ENCODE results near the gene ZDHHC8. TPM values are rescaled to one million over a fixed set of nuclear protein-coding genes. Genes with fewer than 3 reads are reported as not detected.

Gene ZDHHC8
- total RNA-seq, 1 donor from 2014 or later: 3.1 TPM

DNA sequence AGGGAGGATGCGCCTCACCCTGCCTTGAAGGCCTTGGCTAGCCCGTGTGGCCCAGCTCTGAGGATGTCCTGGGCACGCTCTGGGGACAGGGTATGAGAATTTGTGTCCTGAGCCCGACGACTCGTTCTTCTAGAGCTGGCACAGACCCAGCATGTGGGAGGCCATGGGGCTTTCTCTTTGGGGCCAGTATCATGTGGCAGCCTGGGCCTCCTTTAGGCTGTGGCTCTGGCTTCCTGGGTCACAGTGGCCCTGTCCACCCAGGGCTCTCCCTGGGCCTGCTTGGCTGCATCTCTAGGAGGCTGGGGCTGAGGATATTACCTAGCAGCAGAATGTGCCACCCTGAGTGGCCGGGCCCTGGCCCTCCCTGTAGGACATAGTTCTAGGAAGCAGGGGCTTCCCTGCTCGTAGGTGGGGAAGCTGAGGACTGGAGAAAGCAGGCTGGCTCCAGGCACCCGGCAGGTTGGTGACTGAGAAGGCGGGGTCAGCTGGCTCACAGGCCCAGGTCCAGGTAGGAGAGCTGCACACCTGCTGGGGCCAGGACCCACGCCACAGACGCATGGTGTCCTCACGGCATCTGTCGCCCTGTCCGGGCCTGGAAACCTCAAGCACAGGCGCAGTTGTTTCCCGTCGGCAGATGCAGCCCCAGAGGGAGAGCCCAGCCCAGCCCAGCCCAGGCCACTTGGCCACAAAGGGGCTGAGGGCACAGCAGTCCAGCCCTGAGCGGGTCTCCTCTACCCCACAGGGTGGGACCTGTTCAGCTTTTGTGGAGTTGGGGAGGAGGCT is 12.5 kb downstream of the ZDHHC8 start:
- Histone ChIP-seq H3K9ac (ENCODE audit: low read depth in 1 of 3, low read length in 3 of 3) (no peak overlapping the region), H3K4me3 (ENCODE audit: low read length in 3 of 3) (no peak overlapping the region), H3K9me3 (ENCODE audit: control insufficient read depth in 3 of 3, low read length in 3 of 3) (no peaks in the 10 kb centered on the region), H3K4me1 (ENCODE audit: control insufficient read depth in 3 of 3, insufficient read depth in 3 of 3, low read length in 3 of 3) (no peaks in the 10 kb centered on the region), H3K36me3 (ENCODE audit: control insufficient read depth in 3 of 3, insufficient read depth in 3 of 3, low read length in 3 of 3) (peaks cover 11 to 16% (median 15%) of the 10 kb centered on the region in 3 donors), H3K27me3 (ENCODE audit: control insufficient read depth in 3 of 3, insufficient read depth in 3 of 3, low read length in 3 of 3) (no peaks in the 10 kb centered on the region), H3K27ac (ENCODE audit: low read depth, low read length) (no peak overlapping the region)

DNA sequence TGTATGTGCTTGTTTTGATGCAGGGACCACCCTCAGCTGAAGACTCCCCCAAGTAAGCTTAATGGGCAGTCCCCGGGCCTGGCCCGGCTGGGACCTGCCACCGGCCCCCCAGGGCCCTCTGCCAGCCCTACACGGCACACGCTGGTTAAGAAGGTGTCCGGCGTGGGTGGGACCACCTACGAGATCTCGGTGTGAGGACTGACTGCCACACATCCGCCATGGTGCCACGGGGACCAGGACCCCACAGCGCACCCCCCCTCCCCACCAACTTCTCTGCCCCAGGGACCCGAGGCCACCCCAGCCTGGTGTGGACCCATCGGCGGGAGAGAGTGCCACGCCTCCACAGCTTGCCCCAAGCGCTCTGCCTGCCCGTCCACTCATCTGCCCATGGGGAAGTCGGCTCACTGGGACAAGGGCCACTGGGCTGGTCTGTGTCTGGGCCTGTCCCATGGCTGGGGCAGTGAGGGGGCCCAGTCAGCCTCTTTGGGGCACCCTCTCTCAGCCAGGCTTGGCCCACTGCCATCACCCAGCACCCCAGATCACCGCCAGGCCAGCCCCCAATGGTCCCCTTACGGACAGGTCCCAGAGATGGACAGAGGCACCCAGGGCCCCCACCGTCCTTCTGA is 13.7 kb downstream of the ZDHHC8 start:
- Histone ChIP-seq H3K27me3 (ENCODE audit: control insufficient read depth in 3 of 3, insufficient read depth in 3 of 3, low read length in 3 of 3) (no peaks in the 10 kb centered on the region), H3K9me3 (ENCODE audit: control insufficient read depth in 3 of 3, low read length in 3 of 3) (no peaks in the 10 kb centered on the region), H3K36me3 (ENCODE audit: control insufficient read depth in 3 of 3, insufficient read depth in 3 of 3, low read length in 3 of 3) (peaks cover 7 to 11% (median 7%) of the 10 kb centered on the region in 3 donors), H3K9ac (ENCODE audit: low read depth in 1 of 3, low read length in 3 of 3) (no peak overlapping the region), H3K4me3 (ENCODE audit: low read length in 3 of 3) (no peak overlapping the region), H3K27ac (ENCODE audit: low read depth, low read length) (no peak overlapping the region), H3K4me1 (ENCODE audit: control insufficient read depth in 3 of 3, insufficient read depth in 3 of 3, low read length in 3 of 3) (no peaks in the 10 kb centered on the region)

DNA sequence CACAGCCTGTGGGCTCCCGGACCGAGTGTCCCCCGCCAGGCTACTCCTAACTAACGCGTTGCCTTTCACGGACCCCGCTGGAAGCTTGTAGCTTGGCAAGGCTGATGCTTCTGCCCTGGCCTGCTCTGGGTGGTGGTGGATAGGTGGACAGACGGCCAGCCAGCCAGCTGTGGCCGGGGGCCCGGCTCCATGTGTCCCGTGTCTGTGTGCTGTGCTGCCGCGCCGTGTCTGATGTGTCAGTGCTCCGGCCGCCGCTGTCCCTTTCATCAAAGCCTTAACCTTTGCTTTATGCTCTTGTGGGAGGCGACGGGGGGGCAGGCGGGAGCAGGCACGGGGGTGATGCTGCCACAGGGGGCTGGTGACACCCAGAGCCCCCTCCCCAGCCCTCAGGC is 14.2 kb downstream of the ZDHHC8 start:
- no peak overlapping the region for H3K9ac ChIP-seq (ENCODE audit: low read depth in 1 of 3, low read length in 3 of 3)
- H3K27ac ChIP-seq (ENCODE audit: low read depth, low read length): no peak overlapping the region
- H3K9me3 ChIP-seq (ENCODE audit: control insufficient read depth in 3 of 3, low read length in 3 of 3): no peaks in the 10 kb centered on the region
- H3K36me3 ChIP-seq (ENCODE audit: control insufficient read depth in 3 of 3, insufficient read depth in 3 of 3, low read length in 3 of 3): peaks cover 7 to 11% (median 7%) of the 10 kb centered on the region in 3 donors
- H3K27me3 ChIP-seq (ENCODE audit: control insufficient read depth in 3 of 3, insufficient read depth in 3 of 3, low read length in 3 of 3): no peaks in the 10 kb centered on the region
- H3K4me1 ChIP-seq (ENCODE audit: control insufficient read depth in 3 of 3, insufficient read depth in 3 of 3, low read length in 3 of 3): no peaks in the 10 kb centered on the region
- no peak overlapping the region for H3K4me3 ChIP-seq (ENCODE audit: low read length in 3 of 3)

DNA sequence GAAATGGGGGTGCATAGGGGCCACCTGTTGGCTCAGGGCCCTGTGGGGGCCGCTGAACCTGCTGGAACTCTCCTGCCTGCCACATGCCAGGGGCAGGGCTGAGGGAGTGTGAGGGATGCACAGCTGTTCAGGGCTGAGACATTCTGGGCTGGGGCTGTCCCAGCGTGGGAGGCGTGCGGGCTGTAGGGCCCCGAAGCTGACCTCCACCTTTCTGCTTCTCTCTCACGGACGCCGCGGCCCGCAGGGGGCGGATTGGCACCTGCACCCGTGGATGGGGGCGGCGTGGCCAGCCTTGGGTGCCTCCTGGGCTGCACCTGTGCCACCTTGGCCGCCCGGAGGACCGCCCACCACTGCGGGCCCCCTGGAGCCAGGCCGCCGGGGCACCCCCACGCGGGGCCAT is 15.2 kb downstream of the ZDHHC8 start:
- H3K9ac ChIP-seq (ENCODE audit: low read depth in 1 of 3, low read length in 3 of 3): no peak overlapping the region
- no peak overlapping the region for H3K27ac ChIP-seq (ENCODE audit: low read depth, low read length)
- peaks cover 3 to 9% (median 3%) of the 10 kb centered on the region in 3 donors for H3K36me3 ChIP-seq (ENCODE audit: control insufficient read depth in 3 of 3, insufficient read depth in 3 of 3, low read length in 3 of 3)
- H3K27me3 ChIP-seq (ENCODE audit: control insufficient read depth in 3 of 3, insufficient read depth in 3 of 3, low read length in 3 of 3): no peaks in the 10 kb centered on the region
- H3K9me3 ChIP-seq (ENCODE audit: control insufficient read depth in 3 of 3, low read length in 3 of 3): no peaks in the 10 kb centered on the region
- no peaks in the 10 kb centered on the region for H3K4me1 ChIP-seq (ENCODE audit: control insufficient read depth in 3 of 3, insufficient read depth in 3 of 3, low read length in 3 of 3)
- no peak overlapping the region for H3K4me3 ChIP-seq (ENCODE audit: low read length in 3 of 3)

DNA sequence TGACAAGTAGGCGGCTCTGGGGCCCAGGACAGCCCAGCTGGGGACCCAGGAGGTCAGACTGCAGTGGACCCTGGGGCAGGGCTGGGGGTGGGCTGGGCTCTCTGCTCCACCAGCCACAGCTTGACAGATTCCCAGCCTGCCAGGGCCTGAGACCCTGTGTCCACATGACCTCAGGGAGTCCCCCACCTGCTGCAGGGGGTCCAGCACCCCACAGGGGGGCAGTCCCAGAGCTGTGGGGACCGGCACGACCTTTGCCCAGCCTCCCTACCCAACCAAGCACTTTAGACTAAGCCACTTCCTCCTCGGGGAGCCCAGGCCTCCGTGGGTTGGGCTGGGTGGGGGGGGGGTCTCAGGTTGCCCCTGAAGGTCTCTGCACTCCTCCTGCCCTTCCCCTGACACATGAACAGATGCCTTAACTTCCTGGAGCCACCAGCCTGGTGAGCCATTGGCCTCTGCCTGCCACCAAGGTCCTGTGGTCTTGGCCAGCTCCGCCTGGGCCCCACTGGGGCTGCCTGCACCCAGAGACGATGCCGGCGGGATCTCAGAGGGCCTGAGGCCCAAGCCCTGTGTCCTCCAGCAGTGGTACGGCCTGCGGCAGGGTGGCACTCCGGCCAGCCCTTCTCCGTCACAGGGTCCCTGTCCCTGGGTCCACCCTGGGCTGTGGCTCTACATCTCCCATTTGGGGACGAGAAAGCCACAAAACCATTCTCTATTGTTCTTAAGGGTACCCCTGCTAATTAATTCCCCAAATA is 15.8 kb downstream of the ZDHHC8 start:
- Histone ChIP-seq H3K9me3 (ENCODE audit: control insufficient read depth in 3 of 3, low read length in 3 of 3) (no peaks in the 10 kb centered on the region), H3K4me1 (ENCODE audit: control insufficient read depth in 3 of 3, insufficient read depth in 3 of 3, low read length in 3 of 3) (no peaks in the 10 kb centered on the region), H3K4me3 (ENCODE audit: low read length in 3 of 3) (no peak overlapping the region), H3K36me3 (ENCODE audit: control insufficient read depth in 3 of 3, insufficient read depth in 3 of 3, low read length in 3 of 3) (peaks cover under 1 to 9% (median 2%) of the 10 kb centered on the region in 3 donors), H3K9ac (ENCODE audit: low read depth in 1 of 3, low read length in 3 of 3) (no peak overlapping the region), H3K27ac (ENCODE audit: low read depth, low read length) (no peak overlapping the region), H3K27me3 (ENCODE audit: control insufficient read depth in 3 of 3, insufficient read depth in 3 of 3, low read length in 3 of 3) (no peaks in the 10 kb centered on the region)

DNA sequence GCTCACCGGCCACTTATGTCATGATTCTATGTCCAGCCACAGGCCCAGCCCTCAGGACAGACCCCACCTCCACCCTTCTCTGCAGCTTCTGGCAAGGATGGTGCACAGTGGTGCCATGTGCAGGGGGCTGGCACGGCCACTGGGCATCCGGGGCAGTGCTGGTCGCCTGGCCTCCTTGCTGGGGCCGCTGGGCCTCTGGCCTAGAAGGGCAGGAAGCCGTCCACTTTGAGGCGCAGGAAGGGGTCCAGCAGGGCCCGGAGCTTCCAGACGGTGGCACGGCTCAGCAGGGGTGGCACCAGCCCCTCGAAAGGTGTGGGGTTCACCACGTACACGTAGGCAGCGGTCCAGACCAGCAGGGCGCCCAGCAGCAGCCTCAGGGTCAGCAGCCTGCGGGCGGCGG is 16.8 kb downstream of the ZDHHC8 start:
- Histone ChIP-seq H3K4me3 (ENCODE audit: low read length in 3 of 3) (no peak overlapping the region), H3K27me3 (ENCODE audit: control insufficient read depth in 3 of 3, insufficient read depth in 3 of 3, low read length in 3 of 3) (no peaks in the 10 kb centered on the region), H3K9me3 (ENCODE audit: control insufficient read depth in 3 of 3, low read length in 3 of 3) (no peaks in the 10 kb centered on the region), H3K36me3 (ENCODE audit: control insufficient read depth in 3 of 3, insufficient read depth in 3 of 3, low read length in 3 of 3) (peaks cover 0 to 6% (median 2%) of the 10 kb centered on the region in 3 donors), H3K27ac (ENCODE audit: low read depth, low read length) (no peak overlapping the region), H3K4me1 (ENCODE audit: control insufficient read depth in 3 of 3, insufficient read depth in 3 of 3, low read length in 3 of 3) (no peaks in the 10 kb centered on the region), H3K9ac (ENCODE audit: low read depth in 1 of 3, low read length in 3 of 3) (no peak overlapping the region)

DNA sequence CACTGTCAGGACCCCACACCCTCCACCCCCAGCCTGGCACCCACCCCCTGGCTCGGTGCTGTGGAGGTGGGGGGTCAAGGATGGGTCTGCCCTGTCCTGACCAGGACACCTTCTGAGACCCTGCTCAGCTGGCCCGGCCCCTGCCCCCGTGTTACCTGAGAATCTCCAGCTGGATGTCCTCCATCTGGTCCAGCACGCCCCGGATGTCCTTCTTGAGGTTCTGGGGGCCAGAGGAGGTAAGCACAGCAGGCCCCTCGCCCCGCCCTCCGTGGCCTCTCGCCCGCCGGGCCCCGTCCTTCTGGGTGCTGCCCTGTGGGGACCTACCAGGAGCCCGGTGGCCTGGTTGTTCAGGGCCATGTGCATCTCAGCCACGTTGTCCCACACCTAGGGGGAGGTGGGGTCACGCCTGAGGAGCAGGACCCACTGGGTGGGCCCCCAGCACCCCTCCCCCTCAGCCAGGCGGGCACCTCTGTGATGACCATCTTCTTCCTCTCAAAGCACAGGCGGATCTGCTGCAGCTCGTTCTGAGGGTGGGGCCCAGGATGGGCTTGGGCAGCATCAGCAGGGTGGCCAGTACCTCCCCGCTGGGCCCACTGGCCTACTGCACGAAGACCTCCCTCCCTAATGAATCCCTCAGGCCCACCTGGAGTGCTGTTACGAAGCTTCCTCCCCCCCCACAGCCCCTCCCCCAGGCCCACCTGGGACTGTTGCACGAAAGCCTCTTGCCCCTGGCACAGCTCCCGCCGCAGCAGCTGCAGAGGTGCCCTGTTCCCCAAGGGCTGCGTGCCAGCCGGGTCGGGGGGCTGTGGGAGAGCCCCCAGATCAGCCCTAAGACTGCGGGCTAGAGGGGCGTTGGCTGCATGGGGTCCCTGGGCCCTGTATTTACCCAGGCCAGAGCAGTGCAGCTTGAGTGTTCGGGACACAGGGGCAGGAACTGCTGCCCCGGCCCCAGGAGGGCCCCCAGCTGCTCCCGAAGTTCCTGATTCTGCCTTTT is 17.9 kb downstream of the ZDHHC8 start:
- no peak overlapping the region for H3K27ac ChIP-seq (ENCODE audit: low read depth, low read length)
- no peaks in the 10 kb centered on the region for H3K9me3 ChIP-seq (ENCODE audit: control insufficient read depth in 3 of 3, low read length in 3 of 3)
- peaks cover 0 to 7% (median 5%) of the 10 kb centered on the region in 3 donors for H3K27me3 ChIP-seq (ENCODE audit: control insufficient read depth in 3 of 3, insufficient read depth in 3 of 3, low read length in 3 of 3)
- no peak overlapping the region for H3K9ac ChIP-seq (ENCODE audit: low read depth in 1 of 3, low read length in 3 of 3)
- H3K4me1 ChIP-seq (ENCODE audit: control insufficient read depth in 3 of 3, insufficient read depth in 3 of 3, low read length in 3 of 3): no peaks in the 10 kb centered on the region
- H3K36me3 ChIP-seq (ENCODE audit: control insufficient read depth in 3 of 3, insufficient read depth in 3 of 3, low read length in 3 of 3): no peaks in the 10 kb centered on the region
- no peak overlapping the region for H3K4me3 ChIP-seq (ENCODE audit: low read length in 3 of 3)

DNA sequence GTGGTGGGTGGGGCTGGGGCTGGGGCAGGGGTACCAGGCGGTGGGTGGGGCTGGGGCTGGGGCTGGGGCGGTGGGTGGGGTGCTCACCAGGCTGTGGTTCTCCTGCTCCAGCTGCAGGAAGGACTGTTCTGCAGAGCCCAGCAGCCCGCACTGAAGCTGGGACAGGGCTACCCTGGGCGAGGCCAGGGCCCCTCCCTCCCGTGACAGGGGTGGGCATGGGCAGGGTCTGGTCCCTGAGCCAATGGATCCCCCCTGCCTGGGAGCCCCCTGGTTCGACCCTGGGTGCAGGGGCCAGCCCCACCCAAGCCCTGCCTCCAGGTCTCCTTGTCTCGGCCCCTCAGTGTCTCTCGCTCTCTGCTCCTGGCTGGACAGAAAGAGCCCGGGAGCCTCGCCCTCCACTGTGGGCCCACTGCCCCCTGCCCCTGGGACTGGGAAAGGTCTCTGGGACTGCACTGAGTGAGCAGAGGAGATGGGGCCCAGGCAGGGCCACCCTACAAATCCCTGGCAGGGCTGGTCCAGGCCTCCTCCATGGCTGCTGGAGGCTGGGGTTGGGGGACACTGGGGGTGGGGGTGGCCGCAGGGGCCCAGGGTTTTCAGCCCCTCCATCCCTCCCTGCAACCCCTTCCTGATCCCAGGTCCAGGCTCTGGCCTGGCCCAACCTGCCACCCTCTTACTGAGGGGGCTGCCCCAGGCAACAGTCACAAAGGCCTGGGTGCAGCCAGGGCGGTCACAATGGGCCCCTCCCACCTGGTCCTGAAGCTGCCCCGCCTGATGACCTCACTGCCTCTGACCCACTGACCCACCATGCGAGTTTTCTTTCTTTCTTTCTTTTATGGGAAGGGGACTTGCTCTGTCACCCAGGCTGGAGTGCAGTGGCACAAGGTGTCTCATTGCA is 19.0 kb downstream of the ZDHHC8 start, which contains the start of gene CCDC188:
Gene CCDC188 (minus strand): TSS at position 675 of the 895 bp plus-strand sequence. CDS start 69 bp downstream, at position 606.
- peaks cover 0 to 12% (median 5%) of the 10 kb centered on the region in 3 donors for H3K27me3 ChIP-seq (ENCODE audit: control insufficient read depth in 3 of 3, insufficient read depth in 3 of 3, low read length in 3 of 3)
- H3K4me1 ChIP-seq (ENCODE audit: control insufficient read depth in 3 of 3, insufficient read depth in 3 of 3, low read length in 3 of 3): peaks cover 0 to 3% (median 0%) of the 10 kb centered on the region in 3 donors
- H3K27ac ChIP-seq (ENCODE audit: low read depth, low read length): no peak within 1 kb of the TSS
- H3K36me3 ChIP-seq (ENCODE audit: control insufficient read depth in 3 of 3, insufficient read depth in 3 of 3, low read length in 3 of 3): no peaks in the 10 kb centered on the region
- no peaks in the 10 kb centered on the region for H3K9me3 ChIP-seq (ENCODE audit: control insufficient read depth in 3 of 3, low read length in 3 of 3)
- no peak within 1 kb of the TSS for H3K4me3 ChIP-seq (ENCODE audit: low read length in 3 of 3)
- H3K9ac ChIP-seq (ENCODE audit: low read depth in 1 of 3, low read length in 3 of 3): no peak within 1 kb of the TSS

All from skeletal muscle tissue (tissue), 4 donors.